SKM-1 (cell line): ENCODE results near the gene AUH.

Experiments used
- DNase-seq: peaks from one replicate; lab custom pipeline; 2025; ENCODE audit not compliant: unreplicated experiment; lab: John Stamatoyannopoulos, UW

Gene AUH

DNA sequence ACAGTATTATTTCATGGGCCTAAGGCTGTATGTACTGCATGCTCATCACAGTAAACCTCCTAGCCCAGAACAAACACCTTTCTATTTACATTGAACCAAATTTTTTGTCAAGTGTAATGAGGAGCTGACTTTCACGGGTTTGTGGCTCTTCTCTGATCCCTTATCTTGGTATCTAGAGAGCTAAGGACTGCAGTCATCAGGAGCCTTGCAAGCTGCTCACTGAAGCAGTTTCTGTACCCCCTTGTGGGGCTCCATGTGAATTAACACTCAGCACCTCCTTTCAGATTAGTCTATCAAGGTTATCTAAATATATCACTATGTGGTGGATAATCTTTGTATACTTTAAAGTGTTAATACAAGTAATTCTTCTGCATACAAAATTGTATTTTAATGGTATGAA, 108.2 kb downstream of the AUH start:
- DNase-seq = no peak

DNA sequence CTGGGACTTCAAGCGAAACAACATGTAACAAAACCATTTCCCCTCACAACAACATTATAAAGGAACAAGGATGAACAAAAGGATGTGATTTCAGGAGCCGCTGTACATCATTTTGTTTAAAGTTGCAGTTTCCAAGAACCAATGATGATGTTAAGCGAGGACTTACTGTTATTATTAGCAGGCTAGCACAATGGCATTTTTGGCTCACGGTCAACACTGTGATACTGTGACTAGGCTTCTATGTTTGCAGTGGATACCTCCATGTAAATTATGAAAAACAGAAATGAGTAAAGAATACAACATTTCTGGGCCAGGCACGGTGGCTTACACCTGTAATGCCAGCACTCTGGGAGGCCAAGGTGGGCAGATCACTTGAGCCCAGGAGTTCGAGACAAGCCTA, 113.0 kb downstream of the AUH start:
- DNase-seq = no peak

DNA sequence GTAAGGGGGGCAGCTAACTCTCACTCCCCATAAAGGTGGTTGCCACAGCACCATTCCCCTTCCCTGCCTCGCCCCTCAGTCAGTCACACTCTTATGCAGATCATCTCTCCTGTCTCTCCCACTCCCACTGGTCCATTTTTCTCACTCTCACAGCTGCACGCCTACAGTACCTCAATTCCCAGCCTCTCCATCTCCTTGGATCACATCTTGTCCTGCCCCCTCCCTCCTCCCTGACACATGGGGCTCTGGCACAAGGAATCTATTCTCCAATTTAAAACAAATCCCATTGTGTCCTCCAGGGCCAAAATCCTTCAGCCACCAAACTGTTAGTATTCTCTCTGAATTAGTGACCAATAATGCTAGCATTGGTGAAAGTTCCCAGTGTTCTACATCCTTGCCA, 114.4 kb downstream of the AUH start:
- no peak for DNase-seq

DNA sequence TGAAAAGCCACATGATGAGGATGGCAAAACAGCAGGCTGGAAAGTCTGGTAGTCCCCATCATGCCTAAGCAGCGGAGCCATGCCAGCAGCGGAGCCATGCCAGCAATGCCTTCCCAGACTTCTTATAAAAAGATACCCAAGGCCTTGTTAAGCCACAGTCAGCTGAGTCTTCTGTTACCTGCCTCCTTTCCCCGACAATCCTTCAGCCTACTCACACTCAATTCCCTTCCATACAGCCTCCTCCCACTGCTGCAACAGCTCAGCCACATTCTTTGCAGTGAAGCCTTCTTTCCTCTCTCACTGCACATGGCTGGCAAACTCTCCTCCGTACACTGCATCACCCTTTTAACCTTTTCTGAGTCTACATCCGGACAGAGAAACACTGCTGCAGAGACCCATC, 114.9 kb downstream of the AUH start:
- DNase-seq = no peak

DNA sequence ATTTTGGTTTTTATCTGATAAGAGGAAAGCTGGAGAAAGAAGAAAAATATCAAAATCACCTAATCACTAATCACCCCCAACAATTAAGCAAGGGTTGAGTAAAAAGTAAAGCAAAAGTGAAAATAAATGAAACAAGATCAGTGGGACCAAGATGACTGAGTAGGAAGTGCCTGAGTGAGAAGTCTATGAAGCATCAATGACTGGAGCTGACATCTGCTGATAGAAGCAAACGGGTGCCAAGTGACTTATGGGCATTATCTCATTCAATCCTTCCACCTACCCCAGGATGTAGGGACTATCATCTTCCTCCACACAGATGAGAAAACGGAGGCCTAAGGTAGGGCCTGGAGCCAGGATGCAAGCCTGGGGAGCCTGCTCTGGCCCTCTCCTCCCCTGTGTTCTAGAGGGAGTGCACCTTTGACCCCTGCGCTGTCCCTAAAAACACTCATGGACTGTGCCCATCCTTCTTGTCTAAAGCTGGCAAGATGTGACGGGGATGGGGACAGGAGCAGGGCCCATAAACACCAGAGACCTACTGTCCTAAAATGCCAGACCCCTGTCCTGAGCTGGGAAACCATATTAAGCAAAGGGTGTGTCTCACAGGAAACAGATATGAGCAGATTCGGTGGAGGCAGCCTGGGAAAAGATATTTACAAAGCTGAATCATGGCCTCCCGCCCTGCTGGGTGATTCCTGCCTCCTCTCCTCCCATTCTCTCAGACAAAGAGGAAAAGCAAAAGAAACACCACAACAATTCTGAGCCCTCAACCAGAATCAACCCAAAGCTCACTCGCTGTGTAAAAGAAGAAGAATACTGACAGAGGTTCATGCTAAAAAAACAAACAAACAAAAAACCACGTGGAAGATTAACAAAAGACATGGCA, 116.0 kb downstream of the AUH start:
- DNase-seq = no peak

DNA sequence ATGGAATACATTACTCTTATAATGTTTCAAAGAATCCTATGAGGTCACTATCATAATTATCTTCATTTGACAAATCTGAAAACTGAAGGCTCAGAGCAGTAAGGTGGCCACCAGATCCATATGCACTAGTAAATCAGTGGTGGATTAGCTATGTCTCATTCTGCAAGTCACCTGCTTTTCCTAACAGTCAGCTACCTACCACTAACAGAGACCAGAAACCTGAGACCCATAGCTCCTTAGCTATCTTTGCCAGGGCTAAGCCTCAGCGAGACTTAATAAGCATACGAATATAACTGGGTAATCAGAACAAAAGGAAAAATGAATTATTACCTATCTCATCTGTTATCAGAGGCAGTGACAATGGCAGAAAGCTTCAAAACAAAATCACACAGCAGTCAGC, 118.7 kb downstream of the AUH start:
- no peak for DNase-seq

DNA sequence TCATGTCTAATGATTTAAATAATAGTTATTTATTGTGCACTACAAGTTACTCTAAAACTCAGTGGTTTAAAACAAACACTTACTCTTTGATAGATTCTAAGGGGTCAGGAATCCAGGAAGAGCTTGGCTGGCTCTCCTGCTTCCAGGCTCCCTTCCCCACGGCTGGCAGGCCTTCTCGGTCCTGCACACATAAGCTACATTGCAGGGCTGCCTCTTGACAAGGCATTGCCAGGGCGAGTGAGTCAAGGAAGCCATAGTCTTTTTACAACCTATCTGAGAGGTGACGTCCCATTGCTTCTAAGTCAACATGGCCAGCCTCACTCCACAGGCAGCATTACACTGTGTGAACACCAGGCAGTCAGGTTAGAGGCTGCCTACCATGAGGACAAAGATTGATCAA, 119.8 kb downstream of the AUH start:
- DNase-seq = no peak

DNA sequence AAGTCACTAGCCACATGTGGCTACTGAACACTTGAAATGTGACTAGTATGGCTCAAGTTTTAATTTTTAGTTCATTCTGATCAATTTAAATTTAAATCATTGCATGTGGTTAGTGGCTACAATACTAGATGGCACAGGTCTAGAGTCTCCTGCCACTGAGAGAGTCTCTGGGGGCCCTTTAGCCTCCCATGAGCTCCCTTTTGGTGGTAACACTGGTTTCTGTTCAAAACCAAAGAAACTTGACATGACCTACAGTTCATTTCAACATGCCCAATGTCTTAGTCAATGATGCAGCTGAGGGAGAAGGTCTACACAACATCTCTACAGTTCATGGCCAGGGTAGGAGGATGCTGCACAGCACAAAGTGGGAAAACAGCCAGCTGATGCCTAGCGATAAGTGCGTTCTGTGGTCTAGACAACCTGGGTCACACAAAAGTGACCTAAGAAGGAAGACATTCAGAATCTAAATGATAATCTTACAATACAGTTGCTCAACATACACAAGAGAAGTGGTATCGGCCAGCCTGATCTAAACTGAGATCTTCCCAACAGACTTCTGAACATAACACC, 121.0 kb downstream of the AUH start:
- DNase-seq = no peak

DNA sequence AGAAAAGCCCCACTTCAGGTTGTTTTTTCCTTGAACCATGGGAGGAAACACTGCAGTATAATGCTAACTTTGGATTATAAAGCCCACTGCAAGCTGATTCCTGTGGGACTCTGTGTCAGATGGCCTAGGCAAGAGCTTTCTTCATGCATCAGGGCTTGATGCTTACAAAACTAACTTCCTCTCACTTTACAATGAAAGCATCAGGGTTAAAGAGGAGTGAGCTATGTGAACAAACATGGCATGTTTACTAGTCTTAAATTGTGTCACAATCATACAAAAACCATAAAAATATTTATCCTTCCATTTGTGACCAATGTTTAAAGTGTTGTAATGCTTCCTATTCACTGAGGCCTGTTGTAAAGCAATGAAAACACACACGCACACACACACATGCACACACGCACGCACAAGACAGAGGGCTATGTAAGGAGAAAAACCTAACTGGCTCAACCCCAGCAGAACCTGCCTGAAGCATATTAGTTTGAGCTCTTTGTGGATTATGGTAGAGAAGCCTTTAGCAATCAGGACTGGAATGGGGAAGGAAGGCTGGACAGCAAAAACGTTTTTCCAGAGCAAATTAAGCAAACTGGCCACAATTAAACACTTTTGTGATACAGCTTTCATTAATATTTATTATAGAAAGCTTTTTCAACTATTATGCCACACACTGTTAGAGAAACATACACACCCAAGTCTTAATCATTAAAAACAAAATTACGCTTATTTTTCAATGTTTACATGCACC, 122.2 kb downstream of the AUH start:
- DNase-seq = no peak

DNA sequence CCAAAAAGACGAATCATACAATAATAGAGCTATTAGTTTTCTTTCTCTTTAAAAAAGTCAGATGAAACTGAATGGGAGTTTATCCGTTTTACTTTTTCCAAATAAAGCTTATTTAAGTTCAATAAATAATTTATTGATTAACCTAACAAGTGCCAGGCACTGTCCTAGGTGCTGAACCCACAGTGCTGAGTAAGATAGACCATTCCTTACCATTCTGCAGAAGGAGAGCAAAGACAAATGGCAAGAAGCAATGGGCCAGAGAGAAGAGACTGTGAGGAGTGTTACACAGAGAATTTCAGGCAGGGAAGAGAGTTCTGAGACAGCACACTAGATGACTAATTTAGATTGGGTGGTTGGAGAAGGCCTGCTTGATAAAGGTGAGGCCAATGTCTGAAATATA, 127.2 kb downstream of the AUH start:
- no peak for DNase-seq

DNA sequence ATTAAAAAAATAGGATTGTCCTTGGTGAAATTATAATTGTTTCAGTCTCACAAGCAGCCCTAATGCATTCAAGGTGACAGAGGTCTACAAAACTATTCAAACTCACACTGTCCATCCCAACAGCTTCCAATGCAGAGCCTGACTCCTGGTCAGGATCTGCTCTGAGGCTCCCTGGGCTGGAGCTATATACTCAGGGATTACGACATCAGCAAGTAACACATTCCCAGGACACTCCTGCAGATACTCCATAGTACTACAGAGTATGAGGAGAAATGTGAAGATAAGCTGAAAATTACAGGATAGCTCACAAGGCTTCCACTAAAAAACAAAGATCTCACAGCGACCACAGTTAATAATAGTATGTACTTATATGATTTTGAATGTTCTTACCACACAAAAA, 130.1 kb downstream of the AUH start:
- DNase-seq = no peak

DNA sequence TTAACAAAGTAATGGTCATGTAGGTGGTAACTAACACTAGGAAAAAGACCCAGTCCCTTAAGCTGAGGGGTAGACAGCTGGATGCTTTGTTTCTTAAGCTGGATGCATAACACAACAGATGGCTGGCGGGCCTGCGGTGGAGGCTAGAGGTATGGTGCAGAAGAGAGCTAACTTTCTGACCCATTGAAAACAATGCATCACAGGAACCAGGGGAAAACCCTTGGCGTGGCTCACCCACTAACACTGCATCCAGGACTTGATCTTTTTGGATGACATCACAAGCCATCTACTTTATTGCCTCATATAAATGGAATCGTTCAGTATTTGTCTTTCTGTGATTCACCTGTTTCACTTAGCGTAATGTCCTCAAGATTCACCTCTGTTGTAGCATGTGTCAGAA, 138.7 kb downstream of the AUH start:
- no peak for DNase-seq

DNA sequence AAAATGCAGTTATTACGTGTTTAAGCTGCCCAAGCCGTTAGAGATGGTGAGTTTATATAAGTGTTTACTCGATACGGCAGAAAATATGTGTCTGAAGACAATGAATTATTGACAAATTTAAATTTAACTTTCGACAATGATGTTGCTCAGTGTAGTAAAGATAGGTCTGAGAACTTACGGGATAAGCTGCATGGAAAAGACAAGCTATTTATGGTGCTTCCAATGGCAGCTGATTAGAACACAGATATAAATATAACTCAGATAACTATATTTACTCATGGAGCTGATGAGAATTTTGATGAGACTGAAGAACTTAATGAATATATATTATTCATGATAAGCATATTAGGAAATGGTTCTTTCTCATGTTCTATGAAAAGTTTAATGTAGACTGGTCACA, 139.3 kb downstream of the AUH start:
- no peak for DNase-seq

DNA sequence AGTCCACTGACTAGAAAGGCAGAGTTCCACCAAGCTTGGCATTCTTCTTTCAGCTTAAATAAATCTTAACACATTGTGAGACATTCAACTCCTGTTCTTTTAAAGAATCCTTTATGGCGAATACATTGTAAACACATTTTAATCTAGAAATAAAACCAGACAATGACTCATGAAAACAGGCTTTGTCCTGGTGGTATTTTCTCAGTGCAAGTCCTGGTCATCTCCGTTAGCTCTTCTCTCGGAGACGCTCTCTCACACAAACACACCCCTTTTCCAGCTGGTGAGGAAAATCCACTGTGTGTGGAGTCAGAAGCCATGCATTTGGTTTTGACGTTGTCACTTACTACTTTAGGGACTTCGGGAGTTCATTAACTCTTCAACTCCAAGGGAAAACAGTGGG, 140.4 kb downstream of the AUH start:
- no peak for DNase-seq

DNA sequence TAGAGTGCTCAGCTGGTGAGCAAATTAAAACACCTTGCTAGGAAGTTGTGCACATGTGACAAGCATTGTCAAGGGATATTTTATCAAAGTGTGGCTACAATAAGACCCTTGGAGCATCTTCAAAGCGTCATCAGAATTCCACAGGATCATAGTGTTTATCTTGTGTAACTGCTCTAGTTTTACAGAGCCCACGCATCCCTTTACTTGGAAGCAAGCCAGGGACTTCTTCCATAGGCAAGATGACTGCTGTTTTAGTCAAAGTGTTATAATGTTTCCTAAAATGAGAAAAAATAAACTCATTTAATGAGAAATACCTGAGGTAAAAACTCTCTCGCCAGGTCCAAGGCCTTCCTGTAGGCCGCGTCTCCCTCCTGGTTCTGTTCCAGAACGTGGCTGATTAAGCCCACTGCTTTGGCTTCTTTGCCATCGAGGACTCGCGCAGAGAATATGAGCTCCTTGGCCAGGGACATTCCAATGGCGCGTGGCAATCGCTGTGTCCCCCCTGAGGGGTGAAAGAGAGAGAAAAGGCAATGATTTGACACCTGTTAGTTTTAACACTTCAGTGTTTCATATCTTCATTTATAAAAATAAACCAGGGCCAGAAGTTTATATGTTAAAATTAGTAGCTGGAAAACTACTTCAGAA, 141.1 kb downstream of the AUH start:
- DNase-seq = no peak

DNA sequence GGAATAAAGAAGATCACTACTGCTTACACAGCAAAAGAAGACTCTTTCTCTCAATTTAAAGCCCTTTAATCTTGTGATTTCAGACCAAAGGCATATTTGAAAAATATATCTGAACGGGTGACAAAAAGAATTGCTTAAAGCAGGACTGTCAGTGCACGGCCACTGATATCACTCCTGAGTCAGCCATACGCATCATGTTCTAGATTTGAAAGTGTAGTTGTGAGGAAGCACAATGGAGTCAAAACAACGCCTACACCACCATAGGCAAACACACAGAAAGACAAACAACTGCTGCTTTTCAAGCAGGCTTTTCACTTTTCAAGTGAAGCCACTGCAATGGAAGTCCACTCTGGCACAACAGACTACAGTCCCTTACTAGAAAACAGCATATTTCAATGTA, 141.7 kb downstream of the AUH start:
- DNase-seq = no peak

DNA sequence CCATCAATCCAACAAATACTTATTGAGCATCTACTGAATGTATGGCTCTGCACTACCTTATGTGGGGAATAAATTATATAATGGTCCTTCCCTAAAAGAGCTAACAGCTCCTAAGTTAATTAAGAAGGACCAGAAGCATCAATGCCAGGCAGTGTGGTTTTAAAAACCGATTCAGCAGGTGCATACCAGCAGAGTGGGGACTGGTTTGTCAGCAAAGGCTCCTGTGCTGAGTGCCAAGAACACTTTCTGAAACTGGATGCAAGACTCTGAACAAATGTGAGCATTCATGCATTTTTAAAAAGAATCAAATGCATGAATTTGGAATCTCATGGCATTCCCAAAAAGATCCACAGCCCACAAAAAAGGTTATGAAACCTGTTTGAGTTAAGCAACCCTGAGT, 142.2 kb downstream of the AUH start:
- DNase-seq = no peak

DNA sequence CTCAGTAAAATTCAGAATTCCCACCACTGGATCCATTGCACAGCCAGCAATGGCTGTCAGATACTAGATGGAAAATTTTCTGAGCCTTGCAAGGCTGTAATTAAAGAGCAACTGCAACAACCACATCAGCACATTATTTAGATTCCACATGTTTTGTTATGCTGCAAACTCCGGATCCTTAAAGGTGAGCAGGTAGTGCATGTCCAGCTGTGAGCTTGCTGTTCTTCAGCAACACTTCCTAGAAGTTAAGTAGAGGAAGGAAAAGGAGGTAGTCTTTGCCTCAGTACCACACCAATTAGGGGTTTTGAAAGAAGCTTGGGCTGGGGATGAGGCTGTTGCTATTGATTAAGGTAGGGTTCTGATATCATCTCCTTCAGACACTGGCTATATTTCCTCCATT, 144.3 kb downstream of the AUH start:
- DNase-seq = no peak

DNA sequence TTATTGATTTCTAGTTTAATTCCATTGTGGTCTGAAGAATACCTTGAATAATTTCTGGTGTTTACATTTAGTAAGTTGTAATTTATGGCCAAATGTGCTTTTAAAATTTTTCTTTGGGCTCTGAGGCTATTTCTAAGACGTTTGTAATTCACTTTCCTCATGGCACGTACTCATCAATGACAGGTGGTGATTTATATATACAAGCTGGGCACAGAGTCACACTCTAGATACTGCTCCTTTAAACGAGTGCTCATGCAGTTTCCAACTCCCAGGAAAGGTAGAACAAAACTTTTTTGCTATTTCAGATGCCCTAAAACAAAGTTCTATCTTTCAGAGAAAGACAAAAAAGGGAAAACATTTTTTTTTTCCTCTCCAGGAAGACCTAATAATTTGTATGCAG, 146.9 kb downstream of the AUH start:
- no peak for DNase-seq

DNA sequence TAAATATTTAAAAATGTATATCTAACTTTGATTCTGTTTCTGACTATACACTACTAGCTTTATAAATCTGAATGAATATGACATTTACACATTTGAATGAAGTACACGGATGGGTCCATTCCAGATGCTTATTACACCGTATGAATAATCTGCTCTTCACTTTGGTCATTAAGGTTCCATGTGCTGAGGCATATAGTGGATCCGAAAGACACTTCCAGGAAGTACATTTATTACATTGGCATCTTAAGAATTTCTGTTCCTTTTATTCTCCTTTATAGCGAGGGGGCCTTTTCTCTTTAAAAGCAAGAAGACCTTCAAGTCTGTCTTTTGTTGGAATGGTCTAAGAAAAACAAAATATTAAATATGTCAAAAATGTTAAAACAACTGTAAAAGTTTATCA, 147.6 kb downstream of the AUH start:
- DNase-seq = no peak

DNA sequence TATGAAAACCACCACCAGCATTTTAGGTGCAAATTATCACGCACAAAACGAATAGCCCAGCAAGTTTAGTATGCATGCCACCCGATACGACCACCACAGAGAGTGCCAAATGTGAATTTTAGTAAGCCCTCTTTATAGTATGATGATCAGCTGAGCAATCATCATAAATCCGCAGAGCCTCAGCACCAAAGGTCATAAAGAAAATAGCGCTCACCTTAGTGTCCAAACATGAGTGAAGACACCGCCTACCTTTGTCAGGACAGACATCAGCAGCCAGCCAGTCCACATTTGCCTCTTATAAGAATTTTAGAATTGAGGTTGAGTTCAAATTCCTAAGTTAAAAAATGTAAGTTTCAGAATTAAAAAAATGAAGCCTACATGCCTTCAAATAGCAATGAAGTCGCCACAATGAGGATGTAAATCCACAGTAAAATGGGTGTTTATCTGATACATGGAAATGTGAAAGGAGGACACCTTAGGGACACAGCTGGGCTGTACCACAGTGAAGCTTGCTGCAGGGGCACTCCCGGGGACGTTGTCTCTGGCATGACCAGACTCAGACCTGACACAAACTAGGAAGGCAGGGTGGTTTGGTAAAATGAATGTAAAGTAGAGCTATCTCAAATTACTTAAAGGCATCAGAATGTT, 149.0 kb downstream of the AUH start:
- no peak for DNase-seq
